HEK293 (cell line): ENCODE measurements around the gene WDR43.
A peak's percentile ranks its signal among the peaks of the same experiment; 100 is the strongest.

ENCODE experiments used
- CTCF ChIA-PET: fragments of 350-600 bp; formaldehyde crosslinking; extraction: SDS; loops from one replicate; lab custom pipeline; 2021; ENCODE audit warnings: antibody characterized with exemption; lab: Yijun Ruan, JAX
- POLR2A ChIA-PET: fragments of 300-600 bp; formaldehyde crosslinking; extraction: SDS; loops from one replicate; lab custom pipeline; 2020; ENCODE audit warnings: antibody characterized with exemption, inconsistent platforms; lab: Yijun Ruan, JAX
- H3K27ac ChIP-seq: fragments of 200-500 bp; sonication (Bioruptor generic); 2 replicates; pipeline ENCODE4 v1.5.1; 2014; ENCODE audit warnings: low read depth, low read length, control low read depth, inconsistent platforms; ENCODE audit errors: extremely low read depth
- H3K36me3 ChIP-seq, 2 experiments: fragments of 200-500 bp in 1 of 2; sonication (Bioruptor generic) in 1 of 2; 1 replicate in 1 of 2; 2 replicates in 1 of 2; pipeline ENCODE4 v1.5.1; 2014 to 2017; ENCODE audit warnings: inconsistent platforms in 2 of 2, low read length in 2 of 2; ENCODE audit not compliant: control insufficient read depth in 2 of 2, insufficient read depth in 1 of 2
- H3K4me1 ChIP-seq: fragments of 200-500 bp; sonication (Bioruptor generic); 2 replicates; pipeline ENCODE4 v1.5.1; 2014; ENCODE audit warnings: mild to moderate bottlenecking, low read length, inconsistent platforms; ENCODE audit not compliant: control insufficient read depth, insufficient read depth
- H3K4me3 ChIP-seq: 2 replicates; pipeline ENCODE4 v1.5.1; 2011; ENCODE audit warnings: low read depth, mild to moderate bottlenecking, control low read depth, low read length, moderate library complexity
- H3K9me3 ChIP-seq: fragments of 200-500 bp; sonication (Bioruptor generic); 2 replicates; pipeline ENCODE4 v1.5.1; 2014; ENCODE audit warnings: low read depth, low read length, inconsistent platforms; ENCODE audit not compliant: control insufficient read depth, insufficient read depth
- GLIS1 ChIP-seq: fragments of 450-650 bp; formaldehyde crosslinking; IDR thresholded peaks from 2 replicates; pipeline ENCODE4 v1.5.1; 2016; ENCODE audit warnings: missing biosample characterization, missing genetic modification characterization
- MZF1 ChIP-seq: fragments of 450-650 bp; formaldehyde crosslinking; IDR thresholded peaks from 2 replicates; pipeline ENCODE4 v1.5.1; 2017; ENCODE audit warnings: missing biosample characterization, missing genetic modification characterization, borderline replicate concordance
- RBAK ChIP-seq: fragments of 450-650 bp; formaldehyde crosslinking; IDR thresholded peaks from 2 replicates; pipeline ENCODE4 v1.5.1; 2016; ENCODE audit warnings: missing biosample characterization, missing genetic modification characterization
- SP3 ChIP-seq: fragments of 450-650 bp; formaldehyde crosslinking; IDR thresholded peaks from 2 replicates; pipeline ENCODE4 v1.5.1; 2016; ENCODE audit warnings: missing biosample characterization, missing genetic modification characterization
- SP7 ChIP-seq: fragments of 450-650 bp; formaldehyde crosslinking; IDR thresholded peaks from 2 replicates; pipeline ENCODE4 v1.5.1; 2016; ENCODE audit warnings: missing biosample characterization, missing genetic modification characterization
- YY1 ChIP-seq: fragments of 450-650 bp; formaldehyde crosslinking; IDR thresholded peaks from 2 replicates; pipeline ENCODE4 v1.5.1; 2018; ENCODE audit warnings: missing biosample characterization, missing genetic modification characterization
- YY2 ChIP-seq: fragments of 450-650 bp; formaldehyde crosslinking; IDR thresholded peaks from 2 replicates; pipeline ENCODE4 v1.5.1; 2016; ENCODE audit warnings: missing biosample characterization, missing genetic modification characterization
- ZBTB1 ChIP-seq: fragments of 450-650 bp; formaldehyde crosslinking; IDR thresholded peaks from 2 replicates; pipeline ENCODE4 v1.5.1; 2016; ENCODE audit warnings: missing biosample characterization, missing genetic modification characterization
- ZBTB17 ChIP-seq: fragments of 450-650 bp; formaldehyde crosslinking; IDR thresholded peaks from 2 replicates; pipeline ENCODE4 v1.5.1; 2016; ENCODE audit warnings: missing biosample characterization, missing genetic modification characterization
- ZBTB44 ChIP-seq: fragments of 450-650 bp; IDR thresholded peaks from 2 replicates; pipeline ENCODE4 v1.5.1; 2018; ENCODE audit warnings: missing biosample characterization, mild to moderate bottlenecking, missing genetic modification characterization
- ZFP41 ChIP-seq: fragments of 450-650 bp; formaldehyde crosslinking; IDR thresholded peaks from 2 replicates; pipeline ENCODE4 v1.5.1; 2016; ENCODE audit warnings: missing biosample characterization, missing genetic modification characterization, borderline replicate concordance
- ZIC2 ChIP-seq: fragments of 450-650 bp; formaldehyde crosslinking; IDR thresholded peaks from 2 replicates; pipeline ENCODE4 v1.5.1; 2016; ENCODE audit warnings: missing biosample characterization, missing genetic modification characterization
- ZNF184 ChIP-seq: fragments of 450-650 bp; IDR thresholded peaks from 2 replicates; pipeline ENCODE4 v1.5.1; 2018; ENCODE audit warnings: missing biosample characterization, mild to moderate bottlenecking, missing genetic modification characterization
- ZNF19 ChIP-seq: fragments of 450-650 bp; formaldehyde crosslinking; IDR thresholded peaks from 2 replicates; pipeline ENCODE4; 2016; ENCODE audit warnings: missing biosample characterization, missing genetic modification characterization, low read depth
- ZNF211 ChIP-seq: fragments of 450-650 bp; formaldehyde crosslinking; IDR thresholded peaks from 2 replicates; pipeline ENCODE4 v1.5.1; 2016; ENCODE audit warnings: low read depth, missing biosample characterization, missing genetic modification characterization
- ZNF266 ChIP-seq: fragments of 450-650 bp; formaldehyde crosslinking; IDR thresholded peaks from 2 replicates; pipeline ENCODE4 v1.5.1; 2016; ENCODE audit warnings: missing biosample characterization, missing genetic modification characterization, low read depth
- ZNF335 ChIP-seq: fragments of 450-650 bp; formaldehyde crosslinking; conservative IDR thresholded peaks from 2 replicates; pipeline ENCODE4 v1.5.1; 2016; ENCODE audit warnings: missing biosample characterization, missing genetic modification characterization
- ZNF354C ChIP-seq: fragments of 450-650 bp; formaldehyde crosslinking; IDR thresholded peaks from 2 replicates; pipeline ENCODE4 v1.5.1; 2016; ENCODE audit warnings: missing biosample characterization, missing genetic modification characterization, low read depth, borderline replicate concordance
- ZNF561 ChIP-seq: fragments of 450-650 bp; IDR thresholded peaks from 2 replicates; pipeline ENCODE4 v1.5.1; 2018; ENCODE audit warnings: missing biosample characterization, missing genetic modification characterization, borderline replicate concordance
- ZNF585B ChIP-seq: fragments of 450-650 bp; formaldehyde crosslinking; IDR thresholded peaks from 2 replicates; pipeline ENCODE4 v1.5.1; 2016; ENCODE audit warnings: missing biosample characterization, missing genetic modification characterization
- ZNF596 ChIP-seq: fragments of 450-650 bp; IDR thresholded peaks from 2 replicates; pipeline ENCODE4 v1.5.0; 2018; ENCODE audit warnings: missing biosample characterization, mild to moderate bottlenecking, missing genetic modification characterization, moderate library complexity
- ZNF600 ChIP-seq: fragments of 450-650 bp; formaldehyde crosslinking; IDR thresholded peaks from 2 replicates; pipeline ENCODE4 v1.5.1; 2016; ENCODE audit warnings: missing biosample characterization, missing genetic modification characterization
- ZNF76 ChIP-seq: fragments of 450-650 bp; formaldehyde crosslinking; IDR thresholded peaks from 2 replicates; pipeline ENCODE4; 2016; ENCODE audit warnings: low read depth, missing biosample characterization, missing genetic modification characterization, borderline replicate concordance
- ZNF843 ChIP-seq: fragments of 450-650 bp; formaldehyde crosslinking; IDR thresholded peaks from 2 replicates; pipeline ENCODE4 v1.5.1; 2016; ENCODE audit warnings: missing biosample characterization, missing genetic modification characterization
- ZXDB ChIP-seq: fragments of 450-650 bp; formaldehyde crosslinking; IDR thresholded peaks from 2 replicates; pipeline ENCODE4 v1.5.1; 2016; ENCODE audit warnings: missing biosample characterization, missing genetic modification characterization
- TF ChIP-seq, protein P1 (sequence below): fragments of 450-650 bp; formaldehyde crosslinking; IDR thresholded peaks from 2 replicates; pipeline ENCODE4 v1.5.1; 2017; ENCODE audit warnings: missing biosample characterization, missing genetic modification characterization
- TF ChIP-seq, protein P2 (sequence below): fragments of 450-650 bp; formaldehyde crosslinking; IDR thresholded peaks from 2 replicates; pipeline ENCODE4 v1.5.1; 2017; ENCODE audit warnings: missing biosample characterization, missing genetic modification characterization
- TF ChIP-seq, protein P3 (sequence below): fragments of 450-650 bp; formaldehyde crosslinking; IDR thresholded peaks from 2 replicates; pipeline ENCODE4 v1.5.1; 2017; ENCODE audit warnings: missing biosample characterization, missing genetic modification characterization

The WDR43 gene

DNA sequence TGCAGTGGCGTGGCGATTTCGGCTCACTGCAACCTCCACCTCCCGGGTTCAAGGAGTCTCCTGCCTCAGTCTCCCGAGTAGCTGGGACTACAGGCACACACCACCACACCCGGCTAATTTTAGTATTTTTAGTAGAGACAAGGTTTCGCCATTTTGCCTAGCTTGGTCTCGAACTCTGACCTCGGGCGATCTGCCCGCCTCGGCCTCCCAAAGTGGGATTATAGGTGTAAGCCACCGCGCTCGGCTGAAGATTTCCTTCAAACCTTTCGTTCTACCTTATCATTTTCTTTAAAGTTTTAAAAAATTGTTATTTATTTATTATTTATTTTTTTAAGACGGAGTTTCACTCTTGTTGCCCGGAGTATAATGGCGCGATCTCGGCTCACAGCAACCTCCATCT is 979 bp upstream of the WDR43 start:
- no peak overlapping the region for H3K27ac ChIP-seq
- CTCF ChIA-PET = no interaction called here
- H3K4me1 ChIP-seq = peaks cover 10% of the 10 kb centered on the region
- H3K36me3 ChIP-seq = peaks cover 0 to 8% of the 10 kb centered on the region in 2 experiments; a peak in 1 of 3 replicates
- H3K9me3 ChIP-seq = no peaks in the 10 kb centered on the region
- POLR2A ChIA-PET = interaction anchor here (0.6 to 1.7 kb wide), 3 partner anchors 12 to 123 kb away, joined by 3 to 7 read pairs (median 4); partner anchors contain the start of gene TRMT61B
- no peak overlapping the region for H3K4me3 ChIP-seq
- TF ChIP-seq YY1 (tag by site-specific recombination) (no peak), ZNF266 (tag by site-specific recombination) (no peak), MZF1 (no peak), ZNF561 (tag by site-specific recombination) (no peak), ZNF76 (tag by site-specific recombination) (no peak)

DNA sequence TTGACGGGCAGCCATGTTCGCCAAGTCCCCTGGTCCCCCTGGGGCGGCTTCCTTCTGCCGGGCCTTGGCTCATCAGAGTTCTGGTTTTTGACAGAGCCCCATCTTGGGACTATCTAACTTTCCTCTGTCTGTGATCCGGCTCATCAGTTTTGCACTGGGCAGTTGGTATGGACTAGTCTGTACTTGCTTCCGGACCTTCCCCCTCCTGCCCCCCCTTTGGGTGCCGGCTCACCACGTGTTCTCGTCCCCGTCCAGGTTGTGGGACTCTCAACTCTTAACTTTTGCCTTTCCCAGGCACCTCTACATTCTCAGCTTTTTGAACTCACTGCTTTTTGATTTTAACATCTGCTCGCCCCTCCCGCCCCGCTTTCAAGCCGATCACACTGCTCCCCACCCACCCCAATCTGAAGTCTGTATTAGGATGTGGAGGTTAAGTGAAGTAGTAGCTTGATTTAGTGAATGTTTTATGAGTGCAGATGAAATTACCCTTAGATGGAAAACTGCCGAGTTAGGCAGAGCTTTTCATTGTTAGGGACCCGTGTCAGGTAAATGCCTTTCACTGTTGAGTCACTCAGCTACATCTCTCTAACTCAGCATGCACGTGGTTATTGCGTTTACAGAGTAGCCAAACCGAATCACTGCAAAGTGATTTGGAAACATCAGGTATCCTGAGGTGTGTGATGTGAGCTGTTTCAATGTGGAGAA is 874 bp downstream of the WDR43 start:
- Histone ChIP-seq H3K27ac (peak overlapping the region; percentile 92), H3K4me1 (peaks cover 23% of the 10 kb centered on the region), H3K4me3 (peak overlapping the region; percentile 95), H3K36me3 (peaks cover 0 to 8% of the 10 kb centered on the region in 2 experiments; a peak in 1 of 3 replicates), H3K9me3 (no peaks in the 10 kb centered on the region)
- ChIA-PET CTCF (interaction anchor here (0.9 kb wide), 1 partner anchor 328 kb away, joined by 4 read pairs; no protein-coding TSS in a partner anchor), POLR2A (interaction anchor here (0.7 to 2.1 kb wide), 4 partner anchors 10 to 221 kb away, joined by 3 to 32 read pairs (median 6); partner anchors contain the start of gene TRMT61B)
- TF ChIP-seq ZNF211 (tag by site-specific recombination) = no peak
- TF ChIP-seq ZBTB44 = no peak
- TF ChIP-seq ZNF596 = no peak
- peak; percentile 37; the same call in 1 of the 2 replicates for TF ChIP-seq ZNF600 (tag by site-specific recombination)
- TF ChIP-seq ZNF354C (tag by site-specific recombination) = no peak
- TF ChIP-seq GLIS1 (tag by site-specific recombination) = no peak
- no peak for TF ChIP-seq ZXDB (tag by site-specific recombination)
- TF ChIP-seq ZIC2 = no peak
- TF ChIP-seq, protein P1, sequence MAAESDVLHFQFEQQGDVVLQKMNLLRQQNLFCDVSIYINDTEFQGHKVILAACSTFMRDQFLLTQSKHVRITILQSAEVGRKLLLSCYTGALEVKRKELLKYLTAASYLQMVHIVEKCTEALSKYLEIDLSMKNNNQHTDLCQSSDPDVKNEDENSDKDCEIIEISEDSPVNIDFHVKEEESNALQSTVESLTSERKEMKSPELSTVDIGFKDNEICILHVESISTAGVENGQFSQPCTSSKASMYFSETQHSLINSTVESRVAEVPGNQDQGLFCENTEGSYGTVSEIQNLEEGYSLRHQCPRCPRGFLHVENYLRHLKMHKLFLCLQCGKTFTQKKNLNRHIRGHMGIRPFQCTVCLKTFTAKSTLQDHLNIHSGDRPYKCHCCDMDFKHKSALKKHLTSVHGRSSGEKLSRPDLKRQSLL = no peak
- TF ChIP-seq ZNF585B = no peak
- TF ChIP-seq SP3 (tag by site-specific recombination) = peak; percentile 8; the same call in 1 of the 2 replicates
- no peak for TF ChIP-seq RBAK (tag by site-specific recombination)
- TF ChIP-seq, protein P2, sequence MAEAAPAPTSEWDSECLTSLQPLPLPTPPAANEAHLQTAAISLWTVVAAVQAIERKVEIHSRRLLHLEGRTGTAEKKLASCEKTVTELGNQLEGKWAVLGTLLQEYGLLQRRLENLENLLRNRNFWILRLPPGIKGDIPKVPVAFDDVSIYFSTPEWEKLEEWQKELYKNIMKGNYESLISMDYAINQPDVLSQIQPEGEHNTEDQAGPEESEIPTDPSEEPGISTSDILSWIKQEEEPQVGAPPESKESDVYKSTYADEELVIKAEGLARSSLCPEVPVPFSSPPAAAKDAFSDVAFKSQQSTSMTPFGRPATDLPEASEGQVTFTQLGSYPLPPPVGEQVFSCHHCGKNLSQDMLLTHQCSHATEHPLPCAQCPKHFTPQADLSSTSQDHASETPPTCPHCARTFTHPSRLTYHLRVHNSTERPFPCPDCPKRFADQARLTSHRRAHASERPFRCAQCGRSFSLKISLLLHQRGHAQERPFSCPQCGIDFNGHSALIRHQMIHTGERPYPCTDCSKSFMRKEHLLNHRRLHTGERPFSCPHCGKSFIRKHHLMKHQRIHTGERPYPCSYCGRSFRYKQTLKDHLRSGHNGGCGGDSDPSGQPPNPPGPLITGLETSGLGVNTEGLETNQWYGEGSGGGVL = peak; percentile 69
- no peak for TF ChIP-seq ZBTB1
- TF ChIP-seq ZNF843 (tag by site-specific recombination) = no peak
- peak; percentile 60; the same call in 1 of the 2 replicates for TF ChIP-seq ZBTB17
- TF ChIP-seq YY2 (tag by site-specific recombination) = no peak
- no peak for TF ChIP-seq ZNF184 (tag by site-specific recombination)
- no peak for TF ChIP-seq ZFP41
- TF ChIP-seq SP7 (tag by site-specific recombination) = 0 out of 2 replicates have a peak, but pooled peaks have one; percentile 9
- peak; percentile 64 for TF ChIP-seq ZNF335
- TF ChIP-seq, protein P3, sequence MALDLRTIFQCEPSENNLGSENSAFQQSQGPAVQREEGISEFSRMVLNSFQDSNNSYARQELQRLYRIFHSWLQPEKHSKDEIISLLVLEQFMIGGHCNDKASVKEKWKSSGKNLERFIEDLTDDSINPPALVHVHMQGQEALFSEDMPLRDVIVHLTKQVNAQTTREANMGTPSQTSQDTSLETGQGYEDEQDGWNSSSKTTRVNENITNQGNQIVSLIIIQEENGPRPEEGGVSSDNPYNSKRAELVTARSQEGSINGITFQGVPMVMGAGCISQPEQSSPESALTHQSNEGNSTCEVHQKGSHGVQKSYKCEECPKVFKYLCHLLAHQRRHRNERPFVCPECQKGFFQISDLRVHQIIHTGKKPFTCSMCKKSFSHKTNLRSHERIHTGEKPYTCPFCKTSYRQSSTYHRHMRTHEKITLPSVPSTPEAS (tag by site-specific recombination) = no peak
- no peak for TF ChIP-seq ZNF19
